ENCODE data around the gene TMEM260. TPM values are rescaled to one million over a fixed set of nuclear protein-coding genes. Genes with fewer than 3 reads are reported as not detected.
"Not testable (repeated sequence)": the region's sequence is repeated elsewhere in the genome, so short reads cannot be mapped to it uniquely, and the experiment has no call there.

TMEM260 gene
- total and polyA plus RNA-seq, 2 experiments from 2014 or later: 19.7 to 28.7 TPM

DNA sequence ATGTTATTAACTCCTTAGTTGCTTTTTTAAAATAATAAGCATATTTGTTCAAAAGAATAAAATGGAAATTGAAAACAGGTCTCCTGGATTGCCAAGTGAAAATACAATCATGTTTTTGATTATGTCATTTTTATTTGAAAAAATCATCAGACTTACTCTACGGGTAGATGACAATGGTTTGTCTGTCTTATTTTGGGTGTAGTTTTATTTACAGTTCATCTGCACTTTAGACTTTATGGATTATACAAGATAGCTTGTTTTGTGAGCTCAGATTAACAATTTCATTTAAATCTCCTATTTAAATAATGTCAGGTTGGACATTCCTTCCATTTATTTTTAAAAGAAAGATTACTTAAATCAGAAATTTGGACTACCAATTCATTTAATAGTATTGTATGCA lies 14.8 kb downstream of the TMEM260 start:
- Histone ChIP-seq H3K36me3 (replicated peaks; ENCODE audit: insufficient read depth, low read depth) (no peaks in the 10 kb centered on the region), H3K9me3 (ENCODE audit: low read depth) (no peaks in the 10 kb centered on the region), H3K27me3 (no peaks in the 10 kb centered on the region), H3K4me2 (no peak overlapping the region), H3K4me1 (ENCODE audit: insufficient read depth) (no peaks in the 10 kb centered on the region), H2AFZ (no peak overlapping the region), H3K9me2 (replicated peaks; ENCODE audit: insufficient read depth) (no peaks in the 10 kb centered on the region), H3K27ac (peak overlapping the region; percentile 42), H3K79me2 (no peaks in the 10 kb centered on the region), H3K4me3 (no peak overlapping the region), H4K20me1 (ENCODE audit: insufficient read depth, poor library complexity, severe bottlenecking) (no peaks in the 10 kb centered on the region)
- WGBS (ENCODE audit: low lambda C conversion rate, missing lambda C conversion rate): 81% methylated on average over 1 of the region's 1 CpG
- no peak for DNase-seq (ENCODE audit: low spot score)
- TF ChIP-seq CTCF (IDR thresholded peaks at IDR 0.05; ENCODE audit: poor library complexity) (no peak), EZH2 (IDR thresholded peaks at IDR 0.05; ENCODE audit: borderline replicate concordance) (no peak), EZH2phosphoT487 (IDR thresholded peaks at IDR 0.05; ENCODE audit: low read depth, severe bottlenecking, unreplicated experiment) (no peak)

GRCh38 chr14:56598519-56598918 lies 18.9 kb downstream of the TMEM260 start:
- no peaks in the 10 kb centered on the region for H3K9me3 ChIP-seq (ENCODE audit: low read depth)
- no peaks in the 10 kb centered on the region for H3K4me1 ChIP-seq (ENCODE audit: insufficient read depth)
- no peak overlapping the region for H3K27ac ChIP-seq
- H3K79me2 ChIP-seq: no peaks in the 10 kb centered on the region
- H3K4me3 ChIP-seq: no peak overlapping the region
- H3K36me3 ChIP-seq (replicated peaks; ENCODE audit: insufficient read depth, low read depth): no peaks in the 10 kb centered on the region
- WGBS (ENCODE audit: low lambda C conversion rate, missing lambda C conversion rate): 100% methylated on average over 1 of the region's 1 CpG
- H4K20me1 ChIP-seq (ENCODE audit: insufficient read depth, poor library complexity, severe bottlenecking): no peaks in the 10 kb centered on the region
- no peak for DNase-seq (ENCODE audit: low spot score)
- TF ChIP-seq EZH2 (IDR thresholded peaks at IDR 0.05; ENCODE audit: borderline replicate concordance) (no peak), CTCF (IDR thresholded peaks at IDR 0.05; ENCODE audit: poor library complexity) (no peak), EZH2phosphoT487 (IDR thresholded peaks at IDR 0.05; ENCODE audit: low read depth, severe bottlenecking, unreplicated experiment) (no peak)
- H3K4me2 ChIP-seq: no peak overlapping the region
- H3K9me2 ChIP-seq (replicated peaks; ENCODE audit: insufficient read depth): no peaks in the 10 kb centered on the region
- no peak overlapping the region for H2AFZ ChIP-seq
- H3K27me3 ChIP-seq: no peaks in the 10 kb centered on the region

- TF ChIP-seq CTCF (IDR thresholded peaks at IDR 0.05; ENCODE audit: poor library complexity) (no peak), EZH2phosphoT487 (IDR thresholded peaks at IDR 0.05; ENCODE audit: low read depth, severe bottlenecking, unreplicated experiment) (no peak), EZH2 (IDR thresholded peaks at IDR 0.05; ENCODE audit: borderline replicate concordance) (no peak)
- H3K79me2 ChIP-seq: no peaks in the 10 kb centered on the region
- no peak overlapping the region for H3K27ac ChIP-seq
- H4K20me1 ChIP-seq (ENCODE audit: insufficient read depth, poor library complexity, severe bottlenecking): no peaks in the 10 kb centered on the region
- H3K36me3 ChIP-seq (replicated peaks; ENCODE audit: insufficient read depth, low read depth): no peaks in the 10 kb centered on the region
- DNase-seq (ENCODE audit: low spot score): no peak
- WGBS (ENCODE audit: low lambda C conversion rate, missing lambda C conversion rate): 83% methylated on average over 2 of the region's 2 CpGs
- no peaks in the 10 kb centered on the region for H3K9me2 ChIP-seq (replicated peaks; ENCODE audit: insufficient read depth)
- H3K9me3 ChIP-seq (ENCODE audit: low read depth): no peaks in the 10 kb centered on the region
- no peaks in the 10 kb centered on the region for H3K27me3 ChIP-seq
- H3K4me3 ChIP-seq: no peak overlapping the region
- no peak overlapping the region for H3K4me2 ChIP-seq
- no peaks in the 10 kb centered on the region for H3K4me1 ChIP-seq (ENCODE audit: insufficient read depth)
- no peak overlapping the region for H2AFZ ChIP-seq
These were observed 24.1 kb downstream of the TMEM260 start for GRCh38 chr14:56603648-56604047.

GRCh38 chr14:56608689-56609088 lies 29.1 kb downstream of the TMEM260 start:
- Histone ChIP-seq H2AFZ (no peak overlapping the region), H3K9me2 (replicated peaks; ENCODE audit: insufficient read depth) (no peaks in the 10 kb centered on the region), H3K79me2 (no peaks in the 10 kb centered on the region), H3K4me2 (no peak overlapping the region), H3K27me3 (no peaks in the 10 kb centered on the region), H3K9me3 (ENCODE audit: low read depth) (no peaks in the 10 kb centered on the region), H3K27ac (no peak overlapping the region), H3K4me3 (no peak overlapping the region), H4K20me1 (ENCODE audit: insufficient read depth, poor library complexity, severe bottlenecking) (no peaks in the 10 kb centered on the region), H3K4me1 (ENCODE audit: insufficient read depth) (no peaks in the 10 kb centered on the region), H3K36me3 (replicated peaks; ENCODE audit: insufficient read depth, low read depth) (no peaks in the 10 kb centered on the region)
- TF ChIP-seq CTCF (IDR thresholded peaks at IDR 0.05; ENCODE audit: poor library complexity): no peak
- TF ChIP-seq EZH2phosphoT487 (IDR thresholded peaks at IDR 0.05; ENCODE audit: low read depth, severe bottlenecking, unreplicated experiment): no peak
- TF ChIP-seq EZH2 (IDR thresholded peaks at IDR 0.05; ENCODE audit: borderline replicate concordance): no peak
- no peak for DNase-seq (ENCODE audit: low spot score)
- WGBS (ENCODE audit: low lambda C conversion rate, missing lambda C conversion rate): 72% methylated on average over 2 of the region's 2 CpGs

DNA sequence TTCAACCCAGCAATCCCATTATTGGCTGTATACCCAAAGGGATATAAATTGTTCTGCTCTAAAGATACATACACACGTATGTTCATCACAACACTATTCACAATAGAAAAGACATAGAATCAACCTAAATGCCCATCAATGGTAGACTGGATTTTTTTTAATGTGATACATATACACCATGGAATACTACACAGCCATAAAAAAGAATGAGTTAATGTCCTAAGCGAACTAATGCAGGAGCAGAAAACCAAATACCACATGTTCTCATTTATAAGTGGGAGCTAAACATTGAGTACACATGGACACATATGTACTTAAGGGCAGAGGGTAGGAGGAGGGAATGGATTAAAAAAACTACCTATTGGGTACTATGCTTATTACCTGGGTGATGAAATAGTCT lies 32.1 kb downstream of the TMEM260 start:
- not testable (repeated sequence) for H3K27me3 ChIP-seq; DNase-seq (ENCODE audit: low spot score); H2AFZ ChIP-seq; H3K4me1 ChIP-seq (ENCODE audit: insufficient read depth); H3K79me2 ChIP-seq; H3K27ac ChIP-seq; H4K20me1 ChIP-seq (ENCODE audit: insufficient read depth, poor library complexity, severe bottlenecking); H3K4me3 ChIP-seq; H3K36me3 ChIP-seq (replicated peaks; ENCODE audit: insufficient read depth, low read depth); H3K9me2 ChIP-seq (replicated peaks; ENCODE audit: insufficient read depth); H3K9me3 ChIP-seq (ENCODE audit: low read depth); H3K4me2 ChIP-seq
- WGBS (ENCODE audit: low lambda C conversion rate, missing lambda C conversion rate): 100% methylated on average over 2 of the region's 2 CpGs

Data from hepatocyte (in vitro differentiated cells).